Measurements from ENCODE around the gene STIM2.
A peak's percentile ranks its signal among the peaks of the same experiment; 100 is the strongest.

The STIM2 gene

DNA sequence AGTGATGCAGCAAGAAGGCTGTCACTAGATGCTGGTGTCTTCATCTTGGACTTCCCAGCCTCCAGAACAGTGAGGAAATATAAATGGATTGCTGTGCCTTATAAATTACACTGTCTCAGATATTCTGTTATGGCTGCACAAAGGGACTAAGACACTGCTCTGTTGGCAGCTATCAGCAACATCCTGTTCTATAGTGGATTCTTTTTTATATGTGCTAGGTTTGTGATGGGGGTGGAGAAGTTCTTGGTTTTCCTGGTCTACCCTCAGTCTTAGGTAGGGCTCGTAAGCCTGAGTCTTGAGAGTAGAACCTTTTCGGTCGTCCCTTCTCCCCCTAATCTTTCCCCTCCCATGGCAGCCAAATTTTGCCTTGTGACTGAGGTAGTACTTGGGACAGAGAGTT, 17.3 kb downstream of the STIM2 start:
- H3K9me3 ChIP-seq (ENCODE audit: control insufficient read depth in 5 of 5, low read length in 5 of 5): no peaks in the 10 kb centered on the region
- H3K27ac ChIP-seq (ENCODE audit: low read depth, low read length): no peak overlapping the region
- peaks cover 0 to 9% (median 4%) of the 10 kb centered on the region in 5 donors for H3K4me1 ChIP-seq (ENCODE audit: control insufficient read depth in 5 of 5, insufficient read depth in 5 of 5, low read length in 5 of 5)
- no peaks in the 10 kb centered on the region for H3K27me3 ChIP-seq (ENCODE audit: control insufficient read depth in 5 of 5, insufficient read depth in 4 of 5, low read length in 5 of 5)
- no peak overlapping the region for H3K9ac ChIP-seq (ENCODE audit: low read length in 5 of 5)
- no peak overlapping the region for H3K4me3 ChIP-seq (ENCODE audit: low read depth in 1 of 5, low read length in 5 of 5)
- H3K36me3 ChIP-seq (ENCODE audit: control insufficient read depth in 5 of 5, insufficient read depth in 5 of 5, low read length in 5 of 5): no peaks in the 10 kb centered on the region

DNA sequence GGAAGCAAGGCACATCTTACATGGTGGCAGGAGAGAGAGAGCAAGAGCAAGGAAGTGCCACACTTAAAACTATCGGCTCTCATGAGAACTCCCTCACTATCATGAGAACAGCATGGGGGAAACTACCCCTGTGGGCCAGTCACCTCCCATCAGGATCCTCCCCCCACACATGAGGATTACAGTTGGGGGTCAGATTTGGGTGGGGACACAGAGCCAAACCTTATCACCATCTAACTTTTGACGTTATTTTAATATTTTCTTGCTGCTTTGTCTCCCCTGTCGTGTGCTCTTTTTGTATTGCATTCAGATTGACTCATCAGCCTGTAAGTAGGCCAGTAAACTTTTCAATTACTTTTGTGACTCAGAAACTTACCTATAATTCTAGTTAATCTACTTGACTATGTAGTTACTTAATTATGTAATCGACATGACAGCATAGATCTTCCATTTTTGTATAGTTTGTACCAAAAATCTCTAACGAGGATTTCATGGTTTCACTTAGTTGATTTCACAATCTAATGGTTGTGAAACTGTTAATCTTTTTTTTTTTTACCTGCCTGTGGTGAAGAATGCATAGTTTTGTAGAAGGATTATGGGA, 18.3 kb downstream of the STIM2 start:
- Histone ChIP-seq H3K4me3 (ENCODE audit: low read depth in 1 of 5, low read length in 5 of 5) (no peak overlapping the region), H3K27me3 (ENCODE audit: control insufficient read depth in 5 of 5, insufficient read depth in 4 of 5, low read length in 5 of 5) (no peaks in the 10 kb centered on the region), H3K36me3 (ENCODE audit: control insufficient read depth in 5 of 5, insufficient read depth in 5 of 5, low read length in 5 of 5) (no peaks in the 10 kb centered on the region), H3K9me3 (ENCODE audit: control insufficient read depth in 5 of 5, low read length in 5 of 5) (no peaks in the 10 kb centered on the region), H3K27ac (ENCODE audit: low read depth, low read length) (no peak overlapping the region), H3K4me1 (ENCODE audit: control insufficient read depth in 5 of 5, insufficient read depth in 5 of 5, low read length in 5 of 5) (peaks cover 0 to 4% (median 0%) of the 10 kb centered on the region in 5 donors), H3K9ac (ENCODE audit: low read length in 5 of 5) (no peak overlapping the region)

DNA sequence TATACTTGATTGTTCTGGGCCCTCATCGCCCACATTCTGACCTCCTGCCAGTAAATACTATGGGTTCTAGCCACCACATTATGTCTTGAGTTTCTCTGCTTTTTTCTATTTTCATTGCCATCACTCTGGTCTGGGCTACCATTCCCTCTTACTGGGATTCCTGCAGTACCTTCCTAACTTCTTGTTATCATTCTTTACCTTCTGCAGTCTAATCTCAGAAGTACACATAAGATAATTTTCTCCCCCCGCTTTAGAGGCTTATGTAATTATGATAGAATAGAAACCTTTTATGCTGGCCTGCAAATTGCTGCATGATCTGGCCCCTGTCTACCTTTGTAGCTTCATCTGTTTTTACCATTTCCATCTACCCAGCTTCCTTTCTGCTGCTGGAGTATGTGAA, 19.2 kb downstream of the STIM2 start:
- Histone ChIP-seq H3K9ac (ENCODE audit: low read length in 5 of 5) (no peak overlapping the region), H3K4me1 (ENCODE audit: control insufficient read depth in 5 of 5, insufficient read depth in 5 of 5, low read length in 5 of 5) (peaks cover 0 to 9% (median 0%) of the 10 kb centered on the region in 5 donors), H3K36me3 (ENCODE audit: control insufficient read depth in 5 of 5, insufficient read depth in 5 of 5, low read length in 5 of 5) (no peaks in the 10 kb centered on the region), H3K4me3 (ENCODE audit: low read depth in 1 of 5, low read length in 5 of 5) (no peak overlapping the region), H3K9me3 (ENCODE audit: control insufficient read depth in 5 of 5, low read length in 5 of 5) (no peaks in the 10 kb centered on the region), H3K27ac (ENCODE audit: low read depth, low read length) (no peak overlapping the region), H3K27me3 (ENCODE audit: control insufficient read depth in 5 of 5, insufficient read depth in 4 of 5, low read length in 5 of 5) (no peaks in the 10 kb centered on the region)

DNA sequence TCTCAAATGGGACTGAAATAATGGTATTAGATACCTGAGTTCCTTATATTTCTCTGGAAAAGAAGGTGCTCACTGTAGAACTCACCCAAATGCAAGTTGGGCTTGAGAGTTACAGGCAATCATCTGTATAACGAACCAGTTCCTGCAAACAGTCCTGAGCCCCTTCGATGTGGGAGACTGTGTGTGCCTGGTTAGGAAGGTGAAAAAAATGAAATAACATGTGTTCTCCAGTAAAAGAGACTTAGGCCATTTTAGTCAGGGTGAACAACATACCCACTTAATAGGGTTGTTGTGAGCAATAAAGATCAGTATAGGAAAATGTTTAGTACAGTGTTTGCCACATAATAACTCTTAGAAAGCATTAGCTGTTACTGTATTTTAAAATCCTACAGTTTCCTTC, 23.4 kb downstream of the STIM2 start:
- Histone ChIP-seq H3K36me3 (ENCODE audit: control insufficient read depth in 5 of 5, insufficient read depth in 5 of 5, low read length in 5 of 5) (no peaks in the 10 kb centered on the region), H3K27ac (ENCODE audit: low read depth, low read length) (no peak overlapping the region), H3K9me3 (ENCODE audit: control insufficient read depth in 5 of 5, low read length in 5 of 5) (no peaks in the 10 kb centered on the region), H3K27me3 (ENCODE audit: control insufficient read depth in 5 of 5, insufficient read depth in 4 of 5, low read length in 5 of 5) (no peaks in the 10 kb centered on the region), H3K9ac (ENCODE audit: low read length in 5 of 5) (peak overlapping the region in 1 of 5 donors; percentile 0), H3K4me1 (ENCODE audit: control insufficient read depth in 5 of 5, insufficient read depth in 5 of 5, low read length in 5 of 5) (peaks cover 0 to 22% (median 4%) of the 10 kb centered on the region in 5 donors), H3K4me3 (ENCODE audit: low read depth in 1 of 5, low read length in 5 of 5) (no peak overlapping the region)

DNA sequence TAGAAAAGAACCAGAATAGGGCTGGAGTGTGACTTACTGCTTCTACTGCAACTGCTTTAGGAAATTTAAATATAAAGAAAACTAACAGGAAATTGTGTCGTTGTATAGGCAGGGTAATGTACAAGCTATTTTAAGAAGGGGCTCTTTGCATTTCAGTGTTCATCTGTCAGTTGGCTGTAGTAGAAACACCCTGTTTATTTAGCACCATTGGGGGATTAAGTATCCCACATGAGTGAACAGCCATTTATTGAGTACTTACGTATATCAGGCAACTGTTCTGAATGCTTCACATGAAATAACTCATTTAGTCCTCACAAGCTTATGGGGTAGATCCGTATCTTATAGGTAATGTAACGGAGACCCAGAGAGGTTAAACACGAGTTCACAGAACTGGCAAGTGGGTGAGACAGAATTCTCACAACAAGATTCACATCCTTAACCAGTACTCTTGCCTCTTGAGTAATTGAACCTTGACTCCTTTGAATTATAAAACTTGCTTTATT, 23.9 kb downstream of the STIM2 start:
- Histone ChIP-seq H3K36me3 (ENCODE audit: control insufficient read depth in 5 of 5, insufficient read depth in 5 of 5, low read length in 5 of 5) (no peaks in the 10 kb centered on the region), H3K9ac (ENCODE audit: low read length in 5 of 5) (peak overlapping the region in 1 of 5 donors; percentile 0), H3K4me1 (ENCODE audit: control insufficient read depth in 5 of 5, insufficient read depth in 5 of 5, low read length in 5 of 5) (peaks cover 0 to 22% (median 4%) of the 10 kb centered on the region in 5 donors), H3K9me3 (ENCODE audit: control insufficient read depth in 5 of 5, low read length in 5 of 5) (no peaks in the 10 kb centered on the region), H3K4me3 (ENCODE audit: low read depth in 1 of 5, low read length in 5 of 5) (no peak overlapping the region), H3K27ac (ENCODE audit: low read depth, low read length) (no peak overlapping the region), H3K27me3 (ENCODE audit: control insufficient read depth in 5 of 5, insufficient read depth in 4 of 5, low read length in 5 of 5) (no peaks in the 10 kb centered on the region)

DNA sequence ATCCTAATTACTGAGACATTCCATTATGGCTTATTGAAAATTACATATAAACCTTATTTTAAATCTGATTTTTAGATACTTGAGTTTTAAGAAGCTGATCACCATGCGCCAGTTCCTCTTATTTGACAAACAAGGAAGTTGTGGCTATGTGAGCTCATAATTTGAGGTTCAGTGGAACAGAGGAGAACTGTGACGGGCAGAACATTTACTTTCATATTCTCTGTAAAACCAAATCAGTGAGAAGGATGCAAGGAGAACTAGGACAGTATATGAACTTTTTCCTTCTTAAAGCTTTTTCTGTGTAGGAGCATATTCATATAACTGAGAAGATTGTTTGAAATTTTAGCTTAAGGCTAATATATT, 25.3 kb downstream of the STIM2 start:
- Histone ChIP-seq H3K9ac (ENCODE audit: low read length in 5 of 5) (no peak overlapping the region), H3K27ac (ENCODE audit: low read depth, low read length) (no peak overlapping the region)

DNA sequence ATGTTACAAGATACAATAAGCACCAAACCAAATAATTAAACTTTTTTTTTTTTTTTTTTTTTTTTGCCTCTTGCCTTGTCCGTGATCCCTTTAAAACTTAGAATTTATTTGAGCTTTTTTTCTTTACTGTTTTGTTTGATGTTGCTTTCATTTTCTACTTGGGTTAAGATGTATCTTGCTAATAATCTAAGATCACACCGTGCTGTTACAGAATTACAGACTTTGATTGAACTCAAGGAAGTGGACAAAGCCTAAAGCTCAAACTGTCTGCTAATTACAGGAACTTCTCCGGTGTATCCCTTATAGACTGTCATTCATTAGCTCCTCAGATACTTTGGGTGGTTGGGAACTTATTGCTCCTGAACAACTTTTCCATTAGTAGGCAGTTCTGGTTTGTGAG, 26.5 kb downstream of the STIM2 start:
- H3K36me3 ChIP-seq (ENCODE audit: control insufficient read depth in 5 of 5, insufficient read depth in 5 of 5, low read length in 5 of 5): no peaks in the 10 kb centered on the region
- H3K4me3 ChIP-seq (ENCODE audit: low read depth in 1 of 5, low read length in 5 of 5): no peak overlapping the region
- no peaks in the 10 kb centered on the region for H3K9me3 ChIP-seq (ENCODE audit: control insufficient read depth in 5 of 5, low read length in 5 of 5)
- H3K27me3 ChIP-seq (ENCODE audit: control insufficient read depth in 5 of 5, insufficient read depth in 4 of 5, low read length in 5 of 5): no peaks in the 10 kb centered on the region
- peaks cover 0 to 19% (median 4%) of the 10 kb centered on the region in 5 donors for H3K4me1 ChIP-seq (ENCODE audit: control insufficient read depth in 5 of 5, insufficient read depth in 5 of 5, low read length in 5 of 5)
- no peak overlapping the region for H3K27ac ChIP-seq (ENCODE audit: low read depth, low read length)
- H3K9ac ChIP-seq (ENCODE audit: low read length in 5 of 5): no peak overlapping the region

More for the DNA sequence above, 25.3 kb downstream of the STIM2 start:
- Histone ChIP-seq H3K27me3 (ENCODE audit: control insufficient read depth in 5 of 5, insufficient read depth in 4 of 5, low read length in 5 of 5) (no peaks in the 10 kb centered on the region), H3K4me3 (ENCODE audit: low read depth in 1 of 5, low read length in 5 of 5) (no peak overlapping the region), H3K9me3 (ENCODE audit: control insufficient read depth in 5 of 5, low read length in 5 of 5) (no peaks in the 10 kb centered on the region), H3K36me3 (ENCODE audit: control insufficient read depth in 5 of 5, insufficient read depth in 5 of 5, low read length in 5 of 5) (no peaks in the 10 kb centered on the region), H3K4me1 (ENCODE audit: control insufficient read depth in 5 of 5, insufficient read depth in 5 of 5, low read length in 5 of 5) (peaks cover 0 to 19% (median 4%) of the 10 kb centered on the region in 5 donors)

DNA sequence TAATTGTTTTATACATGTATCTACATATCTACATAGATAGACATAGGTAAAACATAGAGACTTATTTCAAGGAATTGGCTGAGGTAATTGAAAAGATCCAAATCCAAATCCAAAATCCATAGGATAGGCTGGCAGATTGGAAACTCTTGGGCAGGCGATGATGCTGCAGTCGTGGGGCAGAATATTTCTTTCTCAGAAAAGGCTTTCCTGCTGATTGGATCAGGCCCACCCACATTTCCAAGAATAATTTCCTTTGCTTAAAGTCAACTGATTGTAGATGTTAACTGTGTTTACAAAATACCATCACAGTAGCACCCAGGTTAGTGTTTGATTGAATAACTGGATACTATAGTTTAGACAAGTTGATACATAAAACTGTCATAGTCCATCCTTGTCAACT, 27.2 kb downstream of the STIM2 start:
- H3K27ac ChIP-seq (ENCODE audit: low read depth, low read length): no peak overlapping the region
- H3K4me1 ChIP-seq (ENCODE audit: control insufficient read depth in 5 of 5, insufficient read depth in 5 of 5, low read length in 5 of 5): peaks cover 0 to 19% (median 4%) of the 10 kb centered on the region in 5 donors
- H3K27me3 ChIP-seq (ENCODE audit: control insufficient read depth in 5 of 5, insufficient read depth in 4 of 5, low read length in 5 of 5): no peaks in the 10 kb centered on the region
- H3K4me3 ChIP-seq (ENCODE audit: low read depth in 1 of 5, low read length in 5 of 5): no peak overlapping the region
- H3K36me3 ChIP-seq (ENCODE audit: control insufficient read depth in 5 of 5, insufficient read depth in 5 of 5, low read length in 5 of 5): no peaks in the 10 kb centered on the region
- H3K9me3 ChIP-seq (ENCODE audit: control insufficient read depth in 5 of 5, low read length in 5 of 5): no peaks in the 10 kb centered on the region
- H3K9ac ChIP-seq (ENCODE audit: low read length in 5 of 5): no peak overlapping the region

DNA sequence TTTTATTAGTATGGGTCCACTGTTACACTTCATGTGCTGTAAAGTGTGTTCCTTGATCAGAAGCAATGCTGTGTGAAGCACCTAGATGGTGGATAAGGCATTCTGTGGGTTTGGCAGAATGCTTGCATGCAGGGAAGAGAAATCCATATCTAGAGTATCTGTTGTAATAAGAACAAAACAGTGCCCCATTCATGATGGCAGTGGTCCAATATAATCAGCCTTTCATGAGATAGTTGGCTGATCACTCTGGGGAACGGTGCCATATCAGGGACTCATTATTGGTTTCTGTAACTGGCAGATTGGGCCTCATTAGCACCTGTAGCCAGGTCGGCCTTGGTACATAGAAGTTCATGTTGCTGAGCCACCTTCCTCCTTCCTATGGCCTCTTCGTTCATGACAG, 28.7 kb downstream of the STIM2 start:
- Histone ChIP-seq H3K4me3 (ENCODE audit: low read depth in 1 of 5, low read length in 5 of 5) (no peak overlapping the region), H3K9ac (ENCODE audit: low read length in 5 of 5) (no peak overlapping the region), H3K4me1 (ENCODE audit: control insufficient read depth in 5 of 5, insufficient read depth in 5 of 5, low read length in 5 of 5) (peaks cover 0 to 16% (median 4%) of the 10 kb centered on the region in 5 donors), H3K36me3 (ENCODE audit: control insufficient read depth in 5 of 5, insufficient read depth in 5 of 5, low read length in 5 of 5) (no peaks in the 10 kb centered on the region), H3K9me3 (ENCODE audit: control insufficient read depth in 5 of 5, low read length in 5 of 5) (no peaks in the 10 kb centered on the region), H3K27ac (ENCODE audit: low read depth, low read length) (no peak overlapping the region), H3K27me3 (ENCODE audit: control insufficient read depth in 5 of 5, insufficient read depth in 4 of 5, low read length in 5 of 5) (no peaks in the 10 kb centered on the region)

DNA sequence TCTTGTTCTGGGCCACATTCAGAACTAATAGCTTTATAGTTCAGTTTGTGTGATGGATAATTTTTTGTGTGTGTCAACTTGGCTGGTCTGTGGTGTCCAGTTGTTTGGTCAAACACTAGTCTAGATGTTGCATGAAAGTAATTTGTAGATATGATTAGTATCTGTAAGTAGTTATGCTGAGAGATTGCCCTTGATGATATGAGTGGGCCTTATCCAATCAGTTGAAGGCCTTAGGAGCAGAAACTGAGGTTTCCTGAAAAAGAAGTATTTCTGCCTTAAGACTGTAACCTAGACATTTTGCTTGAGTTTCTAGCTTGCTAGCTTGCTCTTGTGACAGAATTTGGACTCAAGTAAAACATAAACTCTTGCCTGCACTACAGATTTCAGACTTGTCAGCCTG, 30.4 kb downstream of the STIM2 start:
- Histone ChIP-seq H3K9me3 (ENCODE audit: control insufficient read depth in 5 of 5, low read length in 5 of 5) (no peaks in the 10 kb centered on the region), H3K27ac (ENCODE audit: low read depth, low read length) (no peak overlapping the region), H3K4me1 (ENCODE audit: control insufficient read depth in 5 of 5, insufficient read depth in 5 of 5, low read length in 5 of 5) (peaks cover 0 to 8% (median 4%) of the 10 kb centered on the region in 5 donors), H3K4me3 (ENCODE audit: low read depth in 1 of 5, low read length in 5 of 5) (no peak overlapping the region), H3K36me3 (ENCODE audit: control insufficient read depth in 5 of 5, insufficient read depth in 5 of 5, low read length in 5 of 5) (no peaks in the 10 kb centered on the region), H3K27me3 (ENCODE audit: control insufficient read depth in 5 of 5, insufficient read depth in 4 of 5, low read length in 5 of 5) (no peaks in the 10 kb centered on the region), H3K9ac (ENCODE audit: low read length in 5 of 5) (no peak overlapping the region)

Data from subcutaneous abdominal adipose tissue (tissue), 5 donors.